ENCODE results near the gene ITGAD.

- TF ChIP-seq CTCF (IDR thresholded peaks at IDR 0.05) = no peak
- no peak for TF ChIP-seq POLR2A (IDR thresholded peaks at IDR 0.05)
These were observed at the start of gene ITGAD for GRCh38 chr16:31393056-31393455.

All from heart left ventricle (tissue), 13 donors.